Lower lobe of right lung (tissue), 2 donors: Measurements from ENCODE around the gene LASP1. TPM values are rescaled to one million over a fixed set of nuclear protein-coding genes. Genes with fewer than 3 reads are reported as not detected.
"Not testable (repeated sequence)": the region's sequence is repeated elsewhere in the genome, so short reads cannot be mapped to it uniquely, and the experiment has no call there.

Source experiments
- ATAC-seq, 2 donors: fragments of 200-7000 bp; cut with Tn5 transposase; one replicate each; pipeline ENCODE4 v1.9.1; 2020 to 2022; ENCODE audit warnings: mild to moderate bottlenecking in 2 of 2, moderate library complexity in 2 of 2
- DNase-seq: peaks from one replicate; pipeline ENCODE4 v3.0.0-alpha.2; 2020
- H3K27ac ChIP-seq: fragments of 200-600 bp; one replicate; pipeline ENCODE4 v1.8.0; 2022
- H3K27me3 ChIP-seq: fragments of 200-600 bp; one replicate; pipeline ENCODE4 v1.8.0; 2022; ENCODE audit warnings: low read depth
- H3K36me3 ChIP-seq: fragments of 200-600 bp; one replicate; pipeline ENCODE4 v1.8.0; 2022; ENCODE audit warnings: mild to moderate bottlenecking
- H3K4me1 ChIP-seq: fragments of 200-600 bp; one replicate; pipeline ENCODE4 v1.8.0; 2022
- H3K4me3 ChIP-seq: fragments of 200-600 bp; one replicate; pipeline ENCODE4 v1.8.0; 2022; ENCODE audit warnings: mild to moderate bottlenecking
- H3K9me3 ChIP-seq: fragments of 200-600 bp; one replicate; pipeline ENCODE4 v1.8.0; 2022
- CTCF ChIP-seq: fragments of 200-600 bp; IDR thresholded peaks from one replicate; pipeline ENCODE4 v1.8.0; 2022; ENCODE audit warnings: antibody characterized with exemption, mild to moderate bottlenecking
- intact Hi-C: fragments of 100-400 bp; cut with DNase I; formaldehyde crosslinking; loops from one replicate; pipeline ENCODE4 v1.11.0; 2022
- total RNA-seq: library from RNA; stranded (reverse); fragmentation: NEBNext Ultra II Directional; extraction: Animal tissue kit (Norgen Biotek cat#: 25700); gene quantifications from one replicate; pipeline ENCODE4 v1.2.1, GENCODE V29; 2021
- donor health status: DM: no; HTN: yes; CAD: no; lungs with severe emphysema.

LASP1 gene
- total RNA-seq, 1 donor from 2014 or later: 158 TPM

- H3K27me3 ChIP-seq: no peaks in the 10 kb centered on the region
- peak overlapping the region; percentile 41 for H3K27ac ChIP-seq
- H3K36me3 ChIP-seq: no peaks in the 10 kb centered on the region
- H3K4me3 ChIP-seq: no peak overlapping the region
- H3K9me3 ChIP-seq: no peaks in the 10 kb centered on the region
- DNase-seq (no peak), ATAC-seq (peak; percentile 60 to 73)
- peaks cover 31% of the 10 kb centered on the region for H3K4me1 ChIP-seq
- intact Hi-C loops: no loop called here
- no peak for TF ChIP-seq CTCF
Measured at GRCh38 chr17:38926293-38927070, 56.6 kb downstream of the LASP1 start.

GRCh38 chr17:38930782-38931181 is 60.9 kb downstream of the LASP1 start:
- H3K36me3 ChIP-seq, H3K27ac ChIP-seq, ATAC-seq, DNase-seq, H3K27me3 ChIP-seq, H3K4me1 ChIP-seq, H3K9me3 ChIP-seq, H3K4me3 ChIP-seq, intact Hi-C loops: not testable (repeated sequence)

- DNase-seq, H3K9me3 ChIP-seq, H3K36me3 ChIP-seq, ATAC-seq, H3K4me3 ChIP-seq, intact Hi-C loops, H3K4me1 ChIP-seq, H3K27ac ChIP-seq, H3K27me3 ChIP-seq: not testable (repeated sequence)
Measured at GRCh38 chr17:38933962-38934361, 64.1 kb downstream of the LASP1 start.

- TF ChIP-seq CTCF: no peak
- intact Hi-C loops: no loop called here
Measured at GRCh38 chr17:38939987-38940386, 70.1 kb downstream of the LASP1 start.

GRCh38 chr17:38940404-38940803 is 70.5 kb downstream of the LASP1 start:
- Histone ChIP-seq H3K36me3 (no peaks in the 10 kb centered on the region), H3K4me1 (no peaks in the 10 kb centered on the region), H3K9me3 (no peaks in the 10 kb centered on the region), H3K27ac (no peak overlapping the region), H3K27me3 (no peaks in the 10 kb centered on the region), H3K4me3 (no peak overlapping the region)
- DNase-seq (no peak), ATAC-seq (no peak)
- TF ChIP-seq CTCF: no peak
- intact Hi-C loops: no loop called here

More at GRCh38 chr17:38939987-38940386, 70.1 kb downstream of the LASP1 start:
- H3K4me3 ChIP-seq: no peak overlapping the region
- no peaks in the 10 kb centered on the region for H3K4me1 ChIP-seq
- DNase-seq (no peak), ATAC-seq (no peak)
- H3K27ac ChIP-seq: no peak overlapping the region
- H3K27me3 ChIP-seq: no peaks in the 10 kb centered on the region
- H3K36me3 ChIP-seq: no peaks in the 10 kb centered on the region
- no peaks in the 10 kb centered on the region for H3K9me3 ChIP-seq

- Histone ChIP-seq H3K4me1 (no peaks in the 10 kb centered on the region), H3K9me3 (no peaks in the 10 kb centered on the region), H3K27me3 (no peaks in the 10 kb centered on the region), H3K4me3 (no peak overlapping the region), H3K27ac (no peak overlapping the region), H3K36me3 (no peaks in the 10 kb centered on the region)
- TF ChIP-seq CTCF: no peak
- intact Hi-C loops: no loop called here
- no peak for DNase-seq
- ATAC-seq: no peak
Measured at GRCh38 chr17:38942696-38943334, 73.0 kb downstream of the LASP1 start.
